Hematopoietic multipotent progenitor cell treated with erythropoietin and hydrocortisone succinate and interleukin-3 and kit ligand, for 15 days (in vitro differentiated cells): ENCODE measurements around the gene TMPRSS9.

ENCODE experiments used
- DNase-seq: peaks from one replicate; pipeline ENCODE4 v3.0.0-alpha.2; 2015; ENCODE audit warnings: low spot score

TMPRSS9 gene

DNA sequence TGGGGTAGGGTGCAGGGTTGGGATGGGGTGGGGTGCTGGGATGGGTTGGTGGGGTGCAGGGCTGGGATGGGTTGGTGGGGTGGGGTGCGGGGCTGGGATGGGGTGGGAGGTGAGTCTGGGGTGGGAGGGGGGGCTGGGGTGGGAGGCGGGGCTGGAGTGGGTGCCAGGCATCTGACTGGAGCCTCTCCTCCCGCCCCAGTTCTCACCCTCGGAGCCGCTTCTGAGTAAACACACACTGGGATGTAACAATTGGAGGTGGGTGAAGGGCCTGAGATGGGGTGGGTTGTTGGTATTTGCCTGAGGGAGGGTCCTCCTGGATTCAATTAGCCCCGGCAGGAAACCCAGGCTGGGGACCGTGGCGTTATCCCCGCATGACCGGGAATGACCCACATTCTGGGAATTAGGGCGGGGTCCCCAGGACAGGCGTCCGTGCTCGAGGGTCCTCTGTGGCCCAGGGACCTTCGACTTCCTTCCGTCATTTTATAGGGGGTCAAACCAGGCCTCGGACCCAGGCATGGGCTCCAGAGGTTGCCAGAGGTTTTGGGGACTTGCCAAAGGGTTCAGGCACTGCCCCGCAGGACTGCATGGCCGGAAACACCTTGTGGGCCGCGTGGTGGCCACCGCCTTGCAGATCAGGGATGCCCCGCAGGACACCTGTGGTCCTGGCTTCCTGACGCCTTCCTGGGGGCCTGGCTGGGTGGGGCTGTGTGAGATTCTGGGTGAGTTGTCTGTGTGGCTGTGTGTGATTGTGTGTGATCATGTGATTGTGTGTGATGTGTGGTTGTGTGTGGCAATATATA is 1.4 kb downstream of the TMPRSS9 start:
- no peak for DNase-seq

DNA sequence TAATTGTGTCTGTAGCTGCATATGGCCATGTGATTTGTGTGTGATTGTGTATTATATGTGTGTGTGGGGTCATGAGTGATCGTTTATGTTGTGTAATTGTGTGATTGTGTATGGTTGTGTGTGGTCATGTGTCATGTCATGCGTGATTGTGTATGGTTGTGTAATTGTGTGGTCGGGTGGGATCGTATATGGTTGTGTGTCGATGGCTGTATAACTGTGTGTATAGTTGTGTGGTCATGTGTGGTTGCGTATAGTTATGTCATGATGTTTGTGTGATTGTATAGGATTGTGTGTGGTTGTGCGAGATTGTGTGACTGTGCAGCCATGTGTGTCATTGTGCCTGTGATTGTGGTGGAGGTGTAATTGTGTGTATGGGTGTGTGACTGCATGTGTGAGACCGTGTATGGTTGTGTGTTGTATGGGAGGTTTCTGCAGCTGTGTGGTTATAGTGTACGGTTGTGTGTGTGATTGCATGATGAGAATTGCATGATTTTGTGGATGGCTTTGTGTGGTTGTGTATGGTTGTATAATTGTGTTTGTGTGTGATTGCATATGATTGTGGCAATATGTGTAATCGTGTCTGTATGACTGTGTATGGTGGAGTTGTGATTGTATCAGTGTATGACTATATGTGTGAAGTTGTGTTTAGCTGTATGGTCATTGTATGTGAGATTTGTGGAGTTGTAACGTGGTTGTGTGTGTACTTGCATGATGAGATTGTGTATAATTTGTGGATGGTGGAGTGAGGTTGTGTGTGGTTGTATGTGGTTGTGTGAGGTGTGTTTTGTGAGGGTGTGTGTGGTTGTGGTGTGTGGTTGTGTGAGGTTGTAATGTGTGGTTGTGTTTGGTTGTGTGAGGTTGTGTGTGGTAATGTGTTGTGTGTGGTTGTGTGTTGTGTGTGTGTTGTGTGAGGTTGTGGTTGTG is 2.2 kb downstream of the TMPRSS9 start:
- DNase-seq, result no peak

DNA sequence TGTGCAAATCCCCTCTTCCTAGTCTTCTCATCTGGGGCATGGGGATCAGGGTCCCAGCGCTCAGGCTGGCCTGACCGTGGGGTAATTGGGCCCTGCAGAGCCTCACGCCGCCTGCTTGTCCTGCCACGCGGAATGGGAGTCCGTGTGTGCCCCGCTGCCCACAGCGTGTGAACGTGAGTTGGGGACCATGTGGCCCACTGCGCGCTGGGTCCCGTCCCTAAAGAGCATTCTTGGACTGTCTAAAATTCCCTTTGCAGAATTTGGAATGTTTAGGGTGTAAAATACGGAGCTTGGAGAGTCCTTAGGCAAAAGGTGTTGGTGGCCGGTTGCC is 2.9 kb downstream of the TMPRSS9 start:
- DNase-seq, result no peak

DNA sequence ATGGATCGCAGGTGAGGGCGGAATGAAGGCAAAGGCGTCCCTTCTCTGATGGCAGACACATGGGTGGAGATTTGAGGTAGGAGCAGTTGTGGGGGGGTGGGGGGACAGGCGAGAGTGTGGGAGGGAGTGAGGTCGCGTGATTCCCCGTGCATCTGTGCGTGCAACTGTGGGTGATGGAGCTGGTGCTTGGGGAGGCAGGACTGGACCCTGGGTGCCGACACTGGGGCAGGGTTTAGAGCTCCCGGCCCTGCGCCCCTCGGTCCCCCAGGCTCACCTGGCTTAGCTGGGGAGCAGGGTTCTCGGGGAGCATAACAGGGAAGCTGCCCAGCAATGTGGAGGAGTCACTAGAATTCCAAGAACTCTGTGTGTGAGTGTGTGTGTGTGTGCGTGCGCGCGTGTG is 3.4 kb downstream of the TMPRSS9 start:
- DNase-seq, result no peak

DNA sequence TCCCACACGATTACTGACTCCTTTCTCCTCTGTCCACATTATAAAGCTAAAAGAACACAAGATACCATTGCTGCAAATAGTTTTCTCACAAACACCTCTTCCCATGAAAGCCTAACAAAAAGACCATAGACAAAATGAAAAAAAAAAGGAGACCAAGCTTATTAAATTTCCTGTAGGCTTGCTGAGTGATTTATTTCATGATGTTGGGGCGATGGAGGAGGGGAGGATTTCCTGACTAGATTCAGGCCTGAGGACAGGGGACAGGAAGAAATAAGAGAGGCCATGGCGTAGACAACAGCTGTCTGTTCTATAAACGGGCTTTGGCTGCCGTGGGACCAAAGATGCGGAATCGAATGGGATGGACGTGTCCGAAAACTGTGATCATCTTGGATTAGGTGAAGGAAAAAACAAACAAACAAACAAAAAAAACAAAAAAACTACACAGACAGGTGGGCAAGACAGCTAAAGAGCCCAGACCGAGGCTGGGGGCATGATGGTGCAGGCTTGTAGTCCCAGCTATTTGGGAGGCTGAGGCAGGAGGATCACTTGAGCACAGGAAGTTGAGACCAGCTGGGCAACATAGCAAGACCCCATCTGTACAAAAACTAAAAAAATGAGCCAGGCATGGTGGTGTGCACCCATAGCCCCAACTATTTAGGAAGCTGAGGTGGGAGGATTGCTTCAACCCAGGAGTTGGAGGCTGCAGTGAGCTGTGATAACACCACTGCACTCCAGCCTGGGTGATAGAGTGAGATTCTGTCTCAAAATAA is 5.3 kb downstream of the TMPRSS9 start:
- no peak for DNase-seq

DNA sequence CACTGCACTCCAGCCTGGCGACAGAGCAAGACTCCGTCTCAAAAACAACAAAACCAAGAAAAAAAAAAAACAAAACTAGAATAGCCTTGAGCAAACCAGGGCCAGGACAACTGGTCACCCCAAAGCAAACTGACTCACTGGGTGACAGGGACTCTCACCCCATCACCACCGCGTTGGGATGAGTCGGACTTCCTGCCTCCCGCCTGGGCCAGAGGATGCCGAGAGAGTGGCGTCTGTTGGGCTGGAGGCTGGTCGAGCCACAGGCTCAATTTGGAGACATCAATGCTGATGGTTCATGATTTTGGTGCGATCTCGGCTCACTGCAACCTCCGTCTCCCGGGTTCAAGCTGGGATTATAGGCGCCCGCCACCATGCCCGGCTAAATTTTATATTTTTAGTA is 11.6 kb downstream of the TMPRSS9 start:
- no peak for DNase-seq

DNA sequence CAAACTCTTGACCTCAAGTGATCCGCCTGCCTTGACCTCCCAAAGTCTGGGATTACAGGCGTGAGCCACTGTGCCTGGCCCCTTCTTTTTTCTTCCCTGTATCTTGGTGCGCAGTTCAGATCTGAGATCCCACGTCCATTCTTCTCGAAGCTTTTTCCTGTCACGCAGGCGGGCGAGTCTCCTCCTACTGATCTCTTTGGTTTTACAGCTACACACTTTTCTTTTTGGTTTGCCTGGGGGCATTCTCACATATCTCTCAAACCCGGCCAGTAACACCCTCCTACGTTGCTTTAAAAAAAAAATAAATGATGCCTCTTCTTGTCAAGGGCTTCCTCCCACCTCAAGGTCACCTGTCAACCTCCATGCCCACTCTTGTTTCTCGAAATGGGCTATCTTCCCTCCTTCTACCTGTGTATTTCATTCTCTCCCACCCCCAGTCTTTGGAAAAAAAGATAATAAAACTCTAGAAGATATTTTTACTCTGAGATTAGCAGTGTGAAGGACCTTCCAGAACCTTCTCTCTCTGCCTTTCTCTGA is 12.1 kb downstream of the TMPRSS9 start:
- no peak for DNase-seq

DNA sequence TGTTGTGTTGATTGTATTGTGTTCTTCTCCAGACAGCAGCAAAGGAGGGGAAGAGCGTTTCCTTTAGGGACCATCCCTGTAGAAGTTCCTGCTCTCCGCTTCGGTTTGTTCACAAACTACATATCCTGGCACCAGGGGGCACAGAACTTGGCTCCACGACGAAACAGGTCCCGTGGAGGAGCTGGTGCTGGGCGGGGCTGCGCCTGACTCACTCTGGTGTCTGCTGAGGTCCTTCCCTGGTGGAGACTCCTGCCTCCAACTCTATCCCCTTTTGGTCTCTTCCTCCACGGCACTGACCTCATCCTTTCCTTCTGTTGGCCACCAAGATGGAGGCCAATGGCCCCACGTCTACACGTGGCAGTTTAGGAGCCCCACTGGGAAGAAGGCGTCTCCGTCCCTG is 14.7 kb downstream of the TMPRSS9 start:
- DNase-seq, result no peak

DNA sequence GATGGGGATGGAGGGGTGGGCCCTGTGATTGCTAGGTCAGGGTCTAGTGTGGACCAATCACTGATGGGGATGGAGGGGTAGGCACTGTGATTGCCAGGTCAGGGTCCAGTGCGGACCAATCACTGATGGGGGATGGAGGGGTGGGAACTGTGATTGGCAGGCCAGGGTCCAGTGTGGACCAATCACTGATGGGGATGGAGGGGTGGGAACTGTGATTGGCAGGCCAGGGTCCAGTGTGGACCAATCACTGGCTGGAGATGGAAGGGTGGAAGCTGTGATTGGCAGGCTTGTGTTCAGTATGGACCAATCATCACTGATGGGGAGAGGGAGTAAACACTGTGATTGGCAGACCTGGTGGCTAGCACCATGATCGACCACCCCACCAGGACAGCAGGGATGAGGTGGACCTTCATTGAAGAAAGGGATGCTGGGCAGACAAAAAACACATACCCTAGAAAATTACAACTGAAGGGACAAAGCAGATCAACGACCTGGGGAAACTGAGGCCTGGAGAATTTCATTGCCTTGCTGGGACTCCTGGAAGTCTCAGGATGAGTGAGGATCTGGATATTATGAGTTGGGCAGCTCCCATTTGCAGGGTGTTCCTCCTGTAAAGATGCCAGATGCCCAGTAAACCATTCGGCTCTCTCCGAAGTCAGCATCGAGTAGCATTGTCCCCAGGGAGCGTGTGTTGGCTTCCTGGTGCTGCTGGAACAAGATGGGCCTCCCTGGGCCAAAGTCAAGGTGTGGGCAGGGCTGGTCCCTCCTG is 15.5 kb downstream of the TMPRSS9 start:
- DNase-seq, result no peak

DNA sequence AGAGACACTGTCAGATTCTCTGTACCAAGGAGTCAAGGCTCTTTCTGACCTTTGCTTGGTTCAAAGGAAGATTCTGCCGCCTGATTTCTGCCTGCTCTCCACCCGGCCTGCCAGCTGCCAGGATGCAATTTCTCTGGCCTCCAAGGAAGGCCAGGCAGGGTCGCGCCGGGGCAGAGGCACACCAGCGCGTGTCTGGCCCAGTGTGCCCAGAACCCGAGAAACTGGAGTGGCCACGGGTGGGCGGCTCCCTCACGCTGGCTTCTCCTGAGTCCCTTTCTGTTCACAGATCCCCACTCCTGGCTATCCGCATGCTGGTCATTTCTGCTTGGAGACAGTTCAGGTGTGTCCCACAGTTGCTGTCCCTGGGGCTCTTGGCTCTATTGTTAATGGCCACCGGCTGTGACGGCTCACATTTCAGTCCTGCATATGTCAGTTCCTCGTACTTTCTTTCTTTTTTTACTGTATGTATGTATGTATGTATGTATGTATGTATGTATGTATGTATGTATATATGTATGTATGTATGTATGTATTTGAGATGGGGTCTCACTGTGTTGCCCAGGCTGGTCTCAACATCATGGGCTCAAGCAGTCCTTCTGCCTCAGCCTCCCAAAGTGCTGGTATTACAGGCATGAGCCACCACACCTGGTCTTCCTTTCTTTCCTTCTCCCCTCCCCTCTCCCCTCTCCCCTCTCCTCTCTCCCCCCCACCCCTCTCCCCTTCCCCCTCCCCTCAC is 16.9 kb downstream of the TMPRSS9 start:
- no peak for DNase-seq

DNA sequence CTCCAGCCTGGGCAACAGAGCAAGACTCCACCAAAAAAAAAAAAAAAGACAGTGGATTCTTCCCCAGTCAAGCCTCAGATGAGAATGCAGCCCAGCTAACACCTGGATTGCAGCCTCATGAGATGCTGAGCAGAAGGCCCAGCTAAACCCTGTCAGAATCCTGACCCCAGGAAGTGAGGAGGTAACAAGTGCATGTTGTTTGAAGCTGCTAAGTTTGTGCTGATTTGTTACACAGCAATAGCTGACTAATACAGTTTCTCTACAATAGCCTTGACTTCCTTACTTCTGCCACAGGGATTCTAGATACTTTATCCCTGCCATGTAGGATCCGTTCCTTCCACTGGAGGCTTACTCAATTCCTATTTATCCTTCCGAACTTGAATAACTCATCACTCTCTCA is 20.5 kb downstream of the TMPRSS9 start:
- DNase-seq, result no peak

DNA sequence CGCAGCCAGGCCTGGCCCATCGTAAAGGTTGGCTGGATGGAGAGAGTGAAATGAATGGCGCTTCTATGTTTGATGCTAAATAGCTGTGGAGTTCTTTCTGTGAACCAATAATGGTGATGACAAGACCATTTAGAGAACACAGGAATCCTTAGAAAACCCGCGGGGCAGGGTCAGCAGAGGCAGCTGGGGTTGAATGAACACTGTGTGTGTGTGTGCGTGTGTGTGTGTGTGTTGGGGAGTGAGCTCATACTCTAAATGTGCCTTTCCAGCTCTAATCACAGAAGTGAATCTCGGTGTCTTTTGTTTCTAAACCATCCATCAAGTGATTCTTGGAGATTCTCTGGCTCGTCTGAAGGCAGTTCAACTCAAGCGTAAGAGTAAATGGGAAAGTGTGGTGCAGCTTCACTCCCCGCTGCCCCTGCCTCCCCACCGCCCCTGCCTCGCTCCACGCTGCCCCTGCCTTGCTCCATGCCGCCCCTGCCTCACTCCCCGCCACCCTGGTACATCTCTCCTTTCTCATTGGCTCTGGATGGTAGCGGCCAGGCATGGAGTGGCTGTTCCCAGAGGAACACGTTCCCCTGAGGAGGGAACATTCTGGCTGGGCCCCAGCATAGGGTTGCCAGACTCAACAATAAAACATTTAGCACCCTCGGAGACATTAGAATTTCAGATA is 21.2 kb downstream of the TMPRSS9 start:
- DNase-seq, result no peak

DNA sequence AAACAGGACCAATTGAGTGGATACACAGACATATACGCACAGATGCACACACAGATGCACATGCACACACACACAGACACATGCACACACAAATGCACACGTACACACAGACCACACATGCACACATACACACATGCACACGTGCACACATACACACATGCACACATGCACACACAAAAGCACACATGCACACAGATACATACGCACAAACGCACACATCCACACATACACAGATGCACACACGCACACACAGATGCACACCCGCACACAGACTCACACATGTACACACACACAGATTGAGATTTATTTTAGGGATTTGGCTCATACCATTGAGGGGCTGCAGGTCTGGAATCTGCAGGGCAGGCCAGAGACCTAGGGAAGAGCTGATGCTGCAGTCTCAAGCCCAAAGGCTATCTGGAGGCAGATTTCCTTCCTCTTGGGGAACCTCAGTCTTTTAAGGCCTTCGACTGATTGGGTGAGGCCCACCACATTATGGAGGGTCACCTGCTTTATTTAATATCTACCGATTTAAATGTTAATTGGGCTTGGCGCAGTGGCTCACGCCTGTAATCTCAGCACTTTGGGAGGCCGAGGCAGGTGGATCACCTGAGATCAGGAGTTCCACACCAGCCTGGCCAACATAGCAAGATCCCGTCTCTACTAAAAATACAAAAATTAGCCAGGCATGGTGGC is 22.6 kb downstream of the TMPRSS9 start:
- DNase-seq, result no peak

DNA sequence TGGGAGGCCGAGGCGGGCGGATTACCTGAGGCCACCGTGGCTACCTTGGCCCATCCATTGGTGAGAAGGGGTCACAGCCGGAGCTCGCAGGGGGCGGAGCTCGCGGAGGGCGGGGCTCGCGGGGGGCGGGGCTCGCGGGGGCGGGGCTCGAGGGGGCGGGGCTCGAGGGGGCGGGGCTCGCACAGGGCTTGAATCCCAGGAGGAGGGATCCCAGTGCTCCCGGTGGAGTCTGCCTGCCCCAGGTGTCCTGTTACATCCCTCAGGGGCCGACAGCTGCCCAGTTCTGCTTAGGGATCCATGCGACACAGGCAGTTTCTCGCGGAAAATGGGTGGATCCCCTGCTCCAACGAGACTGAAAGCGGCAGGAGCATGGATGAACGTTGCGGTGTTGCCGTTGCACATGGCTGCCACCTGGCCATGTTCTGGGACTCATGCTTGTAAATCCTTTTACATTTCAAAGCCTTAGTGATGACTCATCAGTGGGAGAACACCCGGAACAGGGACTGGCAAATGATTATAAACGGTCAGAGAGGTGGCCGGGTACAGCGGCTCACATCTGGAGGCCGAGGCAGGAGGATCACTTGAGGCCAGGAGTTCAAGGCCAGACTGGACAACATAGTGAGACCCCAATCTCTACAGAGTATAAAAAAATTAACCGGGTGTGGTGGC is 25.1 kb downstream of the TMPRSS9 start:
- no peak for DNase-seq

DNA sequence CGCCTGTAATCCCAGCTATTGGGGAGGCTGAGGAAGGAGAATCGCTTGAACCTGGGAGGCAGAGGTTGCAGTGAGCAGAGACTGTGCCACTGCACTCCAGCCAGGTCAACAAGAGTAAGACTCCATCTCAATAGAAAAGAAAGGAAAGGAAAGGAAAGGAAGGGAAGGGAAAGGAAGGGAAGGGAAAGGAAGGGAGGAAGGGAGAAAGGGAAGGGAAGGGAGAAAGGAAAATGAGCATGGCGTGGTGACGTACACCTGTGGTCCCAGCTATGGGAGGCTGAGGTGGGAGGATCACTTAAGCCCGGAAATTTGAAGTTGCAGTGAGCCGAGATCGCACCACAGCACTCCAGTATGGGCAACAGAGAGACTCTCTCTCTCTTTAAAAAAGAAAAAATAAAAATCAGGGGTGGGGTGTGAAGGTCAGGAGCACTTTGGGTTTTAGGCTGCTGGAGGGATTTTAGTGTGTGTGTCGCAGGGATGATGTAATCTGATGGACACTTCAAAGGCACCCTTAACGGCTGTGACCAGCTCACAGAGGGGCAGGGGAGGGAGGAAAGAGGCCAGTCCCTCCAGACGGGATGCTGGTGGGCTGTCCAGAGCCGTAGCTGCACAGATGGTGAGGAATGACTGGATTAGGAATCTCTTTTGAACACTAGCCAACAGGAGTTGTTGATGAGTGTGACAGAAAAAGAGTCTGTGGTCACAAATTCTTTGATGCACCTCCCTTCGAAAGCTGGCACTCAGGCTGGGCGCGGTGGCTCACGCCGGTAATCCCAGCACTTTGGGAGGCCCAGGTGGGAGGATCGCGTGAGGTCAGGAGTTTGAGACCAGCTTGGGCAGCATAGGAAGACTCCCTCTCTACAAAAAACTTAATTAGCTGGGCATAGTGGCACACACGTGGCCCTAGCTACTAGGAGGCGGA is 27.6 kb downstream of the TMPRSS9 start:
- DNase-seq, result no peak

DNA sequence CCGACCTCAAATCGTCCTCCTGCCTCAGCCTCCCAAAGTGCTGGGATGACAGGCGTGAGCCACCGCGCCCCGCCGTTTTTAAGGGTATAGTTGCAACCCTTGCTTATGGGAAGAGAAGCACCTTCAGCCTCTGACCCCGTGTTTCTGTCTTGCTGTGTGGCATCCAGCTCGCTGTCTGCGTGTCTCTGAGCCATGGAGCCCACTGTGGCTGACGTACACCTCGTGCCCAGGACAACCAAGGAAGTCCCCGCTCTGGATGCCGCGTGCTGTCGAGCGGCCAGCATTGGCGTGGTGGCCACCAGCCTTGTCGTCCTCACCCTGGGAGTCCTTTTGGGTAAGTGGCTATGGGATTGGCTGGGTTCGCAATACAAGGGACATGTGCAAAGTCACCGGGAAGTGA is 29.5 kb downstream of the TMPRSS9 start:
- DNase-seq, result no peak

DNA sequence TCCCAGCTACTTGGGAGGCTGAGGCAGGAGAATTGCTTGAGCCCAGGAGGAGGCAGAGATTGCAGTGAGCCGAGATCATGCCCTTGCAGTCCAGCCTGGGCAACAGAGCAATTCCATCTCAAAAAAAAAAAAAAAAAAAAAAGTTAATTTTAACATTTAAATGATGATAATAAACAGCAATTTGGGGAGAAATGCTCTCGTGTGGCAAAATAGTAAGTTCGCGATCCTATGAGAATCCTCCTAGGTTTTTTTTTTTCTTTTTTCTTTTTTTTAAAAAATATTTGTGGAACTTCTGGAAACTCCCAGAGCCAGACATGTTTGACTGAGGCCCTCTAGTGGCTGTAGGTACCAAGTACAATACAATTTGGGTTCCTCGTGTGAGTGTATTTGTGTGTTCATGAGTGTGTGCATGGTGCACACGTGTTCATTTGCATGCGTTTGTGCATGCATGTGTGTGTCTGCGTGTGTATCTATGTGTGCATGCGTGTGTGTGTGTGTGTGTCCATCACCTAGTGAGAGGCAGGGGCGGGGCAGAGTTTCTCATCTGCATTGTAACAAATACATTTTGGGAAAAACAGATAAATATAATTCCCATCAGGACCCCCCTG is 31.2 kb downstream of the TMPRSS9 start:
- DNase-seq, result peak; percentile 76

DNA sequence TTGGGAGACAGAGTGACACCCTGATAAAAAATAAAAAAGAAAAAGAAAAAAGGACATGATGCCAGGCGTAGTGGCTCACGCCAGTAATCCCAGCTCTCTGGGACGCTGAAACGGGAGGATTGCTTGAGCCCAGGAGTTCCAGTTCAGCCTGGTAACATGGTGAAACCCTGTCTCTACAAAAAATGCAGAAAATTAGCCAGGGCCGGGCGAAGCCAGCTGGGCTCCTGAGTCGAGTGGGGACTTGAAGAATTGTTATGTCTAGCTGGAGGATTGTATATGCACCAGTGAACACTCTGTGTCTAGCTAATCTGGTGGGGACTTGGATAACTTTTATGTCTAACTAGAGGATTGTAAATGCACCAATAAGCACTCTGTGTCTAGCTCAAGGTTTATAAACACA is 32.3 kb downstream of the TMPRSS9 start:
- no peak for DNase-seq
